GM18858 (cell line): ENCODE data around the gene CCDC178.

Source experiments
- ATAC-seq: cut with Tn5 transposase; IDR thresholded peaks from one replicate; pipeline ENCODE4 v1.9.1; 2021; ENCODE audit not compliant: unreplicated experiment

CCDC178 gene

GRCh38 chr18:33132657-33133056 is 307.9 kb downstream of the CCDC178 start:
- no peak for ATAC-seq

- no peak for ATAC-seq
Observed at GRCh38 chr18:33128581-33128980, 311.9 kb downstream of the CCDC178 start.

GRCh38 chr18:33123862-33124518 is 316.5 kb downstream of the CCDC178 start:
- no peak for ATAC-seq

GRCh38 chr18:33116376-33116775 is 324.1 kb downstream of the CCDC178 start:
- no peak for ATAC-seq

GRCh38 chr18:33115917-33116316 is 324.6 kb downstream of the CCDC178 start:
- no peak for ATAC-seq

- ATAC-seq, result no peak
Observed at GRCh38 chr18:33115476-33115875, 325.0 kb downstream of the CCDC178 start.

GRCh38 chr18:33114749-33115148 is 325.8 kb downstream of the CCDC178 start:
- ATAC-seq, result no peak

- ATAC-seq, result no peak
Observed at GRCh38 chr18:33113416-33113815, 327.1 kb downstream of the CCDC178 start.

GRCh38 chr18:33107511-33107910 is 333.0 kb downstream of the CCDC178 start:
- ATAC-seq, result no peak

GRCh38 chr18:33101316-33101715 is 339.2 kb downstream of the CCDC178 start:
- no peak for ATAC-seq

GRCh38 chr18:33099626-33100025 is 340.9 kb downstream of the CCDC178 start:
- no peak for ATAC-seq

GRCh38 chr18:33097126-33097525 is 343.4 kb downstream of the CCDC178 start:
- ATAC-seq, result no peak

- ATAC-seq, result no peak
Observed at GRCh38 chr18:33090461-33090860, 350.1 kb downstream of the CCDC178 start.

GRCh38 chr18:33076601-33077000 is 363.9 kb downstream of the CCDC178 start:
- ATAC-seq, result no peak

GRCh38 chr18:33074125-33074524 is 366.4 kb downstream of the CCDC178 start:
- ATAC-seq, result no peak

GRCh38 chr18:33062834-33063364 is 377.6 kb downstream of the CCDC178 start:
- no peak for ATAC-seq

- ATAC-seq, result no peak
Observed at GRCh38 chr18:33052886-33053285, 387.6 kb downstream of the CCDC178 start.

GRCh38 chr18:33051407-33051806 is 389.1 kb downstream of the CCDC178 start:
- no peak for ATAC-seq

GRCh38 chr18:33040213-33040612 is 400.3 kb downstream of the CCDC178 start:
- ATAC-seq, result no peak

GRCh38 chr18:33034945-33035344 is 405.6 kb downstream of the CCDC178 start:
- no peak for ATAC-seq

GRCh38 chr18:33034212-33034611 is 406.3 kb downstream of the CCDC178 start:
- no peak for ATAC-seq

- ATAC-seq, result no peak
Observed at GRCh38 chr18:33022370-33022769, 418.2 kb downstream of the CCDC178 start.

GRCh38 chr18:33020877-33021276 is 419.6 kb downstream of the CCDC178 start:
- no peak for ATAC-seq
